H1 (cell line): ENCODE data around the gene CEBPB. TPM values are rescaled to one million over a fixed set of nuclear protein-coding genes. Genes with fewer than 3 reads are reported as not detected.
"Not testable (repeated sequence)": the region's sequence is repeated elsewhere in the genome, so short reads cannot be mapped to it uniquely, and the experiment has no call there.

Source experiments
- CTCF ChIA-PET: fragments of 300-600 bp; sonication (Branson Sonifier 250); formaldehyde crosslinking; loops from one replicate; lab custom pipeline; 2021; ENCODE audit not compliant: partially characterized antibody; lab: Charles Lee
- POLR2A ChIA-PET: fragments of 300-600 bp; sonication (Branson Sonifier 250); formaldehyde crosslinking; loops from one replicate; lab custom pipeline; 2021; ENCODE audit warnings: inconsistent platforms; ENCODE audit not compliant: partially characterized antibody; lab: Charles Lee
- DNase-seq, 2 experiments: peaks; one replicate each; pipeline versions ENCODE4 v3.0.0 to v3.0.0-alpha.2; 2010 to 2022; ENCODE audit warnings: low spot score in 2 of 2, low read depth in 1 of 2, mixed read lengths in 1 of 2
- FAIRE-seq: peaks from 2 replicates; lab custom pipeline; 2011; peaks lifted over from hg19 to GRCh38; lab: Jason Lieb, UNC
- H2AFZ ChIP-seq: 2 replicates; pipeline ENCODE4 v1.8.1; 2012; ENCODE audit warnings: low read length, inconsistent platforms
- H2AK5ac ChIP-seq: 2 replicates; pipeline ENCODE4 v1.6.1; 2013; ENCODE audit warnings: low read depth, low read length
- H2BK120ac ChIP-seq: replicated peaks from 2 replicates; pipeline ENCODE3; 2013; ENCODE audit warnings: low read depth, low read length, inconsistent platforms
- H2BK12ac ChIP-seq: 2 replicates; pipeline ENCODE4 v1.6.1; 2013; ENCODE audit warnings: low read depth, low read length
- H2BK15ac ChIP-seq: 2 replicates; pipeline ENCODE4 v1.6.1; 2013; ENCODE audit warnings: low read length
- H2BK20ac ChIP-seq: 2 replicates; pipeline ENCODE4 v1.6.1; 2013; ENCODE audit warnings: low read length
- H2BK5ac ChIP-seq: 2 replicates; pipeline ENCODE4 v1.6.1; 2013; ENCODE audit warnings: low read depth, low read length
- H3K14ac ChIP-seq: 2 replicates; pipeline ENCODE4 v1.6.1; 2013; ENCODE audit warnings: inconsistent platforms; ENCODE audit not compliant: insufficient read length
- H3K18ac ChIP-seq: 2 replicates; pipeline ENCODE4 v1.6.1; 2013; ENCODE audit warnings: low read length; ENCODE audit errors: extremely low read depth
- H3K23ac ChIP-seq: 2 replicates; pipeline ENCODE4 v1.6.1; 2013; ENCODE audit warnings: inconsistent platforms; ENCODE audit not compliant: insufficient read length
- H3K23me2 ChIP-seq: 2 replicates; pipeline ENCODE4 v1.6.1; 2013; ENCODE audit warnings: low read depth, low read length
- H3K27ac ChIP-seq: 2 replicates; pipeline ENCODE4 v1.6.1; 2011; ENCODE audit warnings: low read depth, low read length, inconsistent platforms
- H3K27me3 ChIP-seq, 4 experiments: replicated peaks in 1 of 4; 1 replicate in 1 of 4; 2 replicates in 3 of 4; pipeline versions ENCODE4 v1.6.1 to v1.8.1; 2011 to 2013; ENCODE audit warnings: low read length in 3 of 4, mild to moderate bottlenecking in 3 of 4, inconsistent platforms in 2 of 4, mixed read lengths in 2 of 4, moderate library complexity in 1 of 4; ENCODE audit not compliant: control insufficient read depth in 3 of 4, insufficient read depth in 3 of 4; ENCODE audit errors: extremely low read depth in 1 of 4
- H3K36me3 ChIP-seq, 4 experiments: 2 replicates each; pipeline versions ENCODE4 v1.6.1 to v1.8.1; 2011 to 2013; ENCODE audit warnings: mild to moderate bottlenecking in 4 of 4, low read length in 3 of 4, moderate library complexity in 2 of 4, control low read depth in 1 of 4, inconsistent platforms in 1 of 4; ENCODE audit not compliant: insufficient read depth in 4 of 4, control insufficient read depth in 2 of 4
- H3K4ac ChIP-seq: replicated peaks from 2 replicates; pipeline ENCODE3; 2013; ENCODE audit warnings: low read length, low read depth, mixed read lengths, inconsistent platforms; ENCODE audit not compliant: insufficient read length
- H3K4me1 ChIP-seq, 4 experiments: replicated peaks in 1 of 4; 1 replicate in 1 of 4; 2 replicates in 3 of 4; pipeline versions ENCODE4 v1.6.1 to v1.8.1; 2011 to 2013; ENCODE audit warnings: low read length in 3 of 4, inconsistent platforms in 2 of 4, mixed read lengths in 1 of 4; ENCODE audit not compliant: insufficient read depth in 4 of 4, control insufficient read depth in 3 of 4
- H3K4me2 ChIP-seq, 2 experiments: 2 replicates each; pipeline versions ENCODE4 v1.6.1 to v1.8.1; 2011 to 2013; ENCODE audit warnings: low read depth in 2 of 2, low read length in 2 of 2, control low read depth in 1 of 2, inconsistent platforms in 1 of 2, mild to moderate bottlenecking in 1 of 2; ENCODE audit not compliant: insufficient read depth in 1 of 2
- H3K4me3 ChIP-seq, 4 experiments: fragments of 200-600, 300-600 bp in 1 of 4; sonication (generic), shearing (Covaris generic), sonication (Bioruptor Twin) in 1 of 4; 2 replicates each; pipeline versions ENCODE4 v1.5.1 to v1.8.1; 2011 to 2016; ENCODE audit warnings: low read length in 4 of 4, low read depth in 3 of 4, control low read depth in 2 of 4, inconsistent platforms in 2 of 4, mild to moderate bottlenecking in 2 of 4, mixed read lengths in 1 of 4, moderate library complexity in 1 of 4; ENCODE audit not compliant: insufficient read depth in 2 of 4; ENCODE audit errors: extremely low read depth in 1 of 4
- H3K56ac ChIP-seq: replicated peaks from 2 replicates; pipeline ENCODE3; 2013; ENCODE audit warnings: low read depth, mild to moderate bottlenecking, mixed read lengths, low read length, inconsistent platforms; ENCODE audit not compliant: insufficient read length
- H3K79me1 ChIP-seq: 2 replicates; pipeline ENCODE4 v1.6.1; 2013; ENCODE audit warnings: low read depth, low read length, control low read depth
- H3K79me2 ChIP-seq, 2 experiments: 2 replicates each; pipeline versions ENCODE4 v1.6.1 to v1.8.1; 2012 to 2013; ENCODE audit warnings: low read length in 2 of 2, mild to moderate bottlenecking in 2 of 2, inconsistent platforms in 1 of 2; ENCODE audit not compliant: insufficient read depth in 2 of 2, control insufficient read depth in 1 of 2
- H3K9ac ChIP-seq, 4 experiments: replicated peaks in 1 of 4; 1 replicate in 1 of 4; 2 replicates in 3 of 4; pipeline versions ENCODE4 v1.6.1 to v1.8.1; 2011 to 2013; ENCODE audit warnings: low read depth in 3 of 4, low read length in 3 of 4, control low read depth in 2 of 4, mild to moderate bottlenecking in 2 of 4, moderate library complexity in 2 of 4, inconsistent platforms in 1 of 4; ENCODE audit errors: extremely low read depth in 1 of 4
- H3K9me3 ChIP-seq, 2 experiments: 2 replicates each; pipeline versions ENCODE4 v1.6.1 to v1.8.1; 2012 to 2013; ENCODE audit warnings: mild to moderate bottlenecking in 2 of 2, moderate library complexity in 2 of 2, control low read depth in 1 of 2, inconsistent platforms in 1 of 2, low read depth in 1 of 2, low read length in 1 of 2, mixed read lengths in 1 of 2; ENCODE audit not compliant: insufficient read depth in 2 of 2
- H4K20me1 ChIP-seq, 2 experiments: replicated peaks in 1 of 2; 2 replicates each; pipeline versions ENCODE3 to v1.8.1; 2011 to 2013; ENCODE audit warnings: inconsistent platforms in 2 of 2, low read length in 2 of 2, mild to moderate bottlenecking in 1 of 2; ENCODE audit not compliant: insufficient read depth in 2 of 2, control insufficient read depth in 1 of 2
- H4K5ac ChIP-seq: 2 replicates; pipeline ENCODE4 v1.6.1; 2013; ENCODE audit warnings: low read length, low read depth, mixed read lengths, inconsistent platforms; ENCODE audit not compliant: insufficient read length
- H4K8ac ChIP-seq: 2 replicates; pipeline ENCODE4 v1.8.0; 2013; ENCODE audit warnings: mild to moderate bottlenecking, moderate library complexity, low read length, inconsistent platforms; ENCODE audit not compliant: insufficient read depth; ENCODE audit errors: extremely low read depth
- H4K91ac ChIP-seq: replicated peaks from 2 replicates; pipeline ENCODE3; 2013; ENCODE audit warnings: low read length, mixed read lengths, inconsistent platforms; ENCODE audit not compliant: insufficient read length
- WGBS, 2 experiments: shearing (Covaris generic) in 1 of 2; methylation state at CpG; one replicate each; pipeline versions ENCODE4 v1.1.6 to v1.1.7; 2013 to 2015; ENCODE audit warnings: low lambda C conversion rate in 2 of 2, mixed read lengths in 2 of 2, inconsistent platforms in 1 of 2, low coverage in 1 of 2, missing lambda C conversion rate in 1 of 2; ENCODE audit not compliant: insufficient replicate concordance in 2 of 2, insufficient coverage in 1 of 2, insufficient read length in 1 of 2; ENCODE audit errors: extremely low coverage in 1 of 2, missing lambda C conversion rate in 1 of 2; 5-methylcytosine and 5-hydroxymethylcytosine counted together
- polyA plus RNA-seq, 7 experiments: library from polyadenylated mRNA; depleted of rRNA in 3 of 7; stranded (reverse) in 5 of 7; unstranded in 2 of 7; fragments of >200 nt in 5 of 7; fragments of 200-250 nt in 2 of 7; gene quantifications; 1 replicate in 5 of 7; 2 replicates in 1 of 7; 4 replicates in 1 of 7; pipeline versions ENCODE4 v1.2.1 to v1.2.3, GENCODE V29; 2011 to 2013; ENCODE audit warnings: missing spikeins in 2 of 7, mixed read lengths in 2 of 7
- total RNA-seq: library from RNA; stranded (reverse); fragmentation: NEBNext Ultra II Directional; extraction: Animal tissue kit (Norgen Biotek cat#: 25700); gene quantifications from 2 replicates; pipeline ENCODE4 v1.2.1, GENCODE V29; 2021

CEBPB gene
- total and polyA plus RNA-seq, 2 of the 8 experiments (the other 6 are each of a cell fraction or from before 2014, with no cell fraction given), result 7.1 to 24.1 TPM

- H2BK5ac ChIP-seq, H3K14ac ChIP-seq, H3K4ac ChIP-seq, H4K91ac ChIP-seq, H3K79me2 ChIP-seq, H3K56ac ChIP-seq, H3K23me2 ChIP-seq, H2AK5ac ChIP-seq, DNase-seq, H3K23ac ChIP-seq, H2BK12ac ChIP-seq, H3K9me3 ChIP-seq, H3K9ac ChIP-seq, H2BK20ac ChIP-seq, H3K4me2 ChIP-seq, H2AFZ ChIP-seq, H2BK120ac ChIP-seq, FAIRE-seq, H3K4me3 ChIP-seq, H3K27ac ChIP-seq, H3K4me1 ChIP-seq, H3K27me3 ChIP-seq, H4K20me1 ChIP-seq, H4K5ac ChIP-seq, H3K79me1 ChIP-seq, H2BK15ac ChIP-seq, H4K8ac ChIP-seq, H3K36me3 ChIP-seq, H3K18ac ChIP-seq: not testable (repeated sequence)
- CTCF ChIA-PET, result interaction anchor here (0.5 to 11.5 kb wide), 38 partner anchors 9 to 632 kb away, joined by 3 to 160 read pairs (median 4); partner anchors contain the start of gene PEDS1
- POLR2A ChIA-PET, result interaction anchor here (0.6 to 2.5 kb wide), 6 partner anchors 10 to 82 kb away, joined by 3 to 12 read pairs (median 4); no protein-coding TSS in a partner anchor
- whole genome bisulfite sequencing, 2 experiments, result 87% methylated on average over 7 of the region's 9 CpGs; no CpG with 5 or more reads in 1 of the 2 experiments
These were observed 12.0 kb upstream of the CEBPB start for GRCh38 chr20:50178672-50179071.
